Measurements from ENCODE around the gene ARHGEF1.

The ARHGEF1 gene

DNA sequence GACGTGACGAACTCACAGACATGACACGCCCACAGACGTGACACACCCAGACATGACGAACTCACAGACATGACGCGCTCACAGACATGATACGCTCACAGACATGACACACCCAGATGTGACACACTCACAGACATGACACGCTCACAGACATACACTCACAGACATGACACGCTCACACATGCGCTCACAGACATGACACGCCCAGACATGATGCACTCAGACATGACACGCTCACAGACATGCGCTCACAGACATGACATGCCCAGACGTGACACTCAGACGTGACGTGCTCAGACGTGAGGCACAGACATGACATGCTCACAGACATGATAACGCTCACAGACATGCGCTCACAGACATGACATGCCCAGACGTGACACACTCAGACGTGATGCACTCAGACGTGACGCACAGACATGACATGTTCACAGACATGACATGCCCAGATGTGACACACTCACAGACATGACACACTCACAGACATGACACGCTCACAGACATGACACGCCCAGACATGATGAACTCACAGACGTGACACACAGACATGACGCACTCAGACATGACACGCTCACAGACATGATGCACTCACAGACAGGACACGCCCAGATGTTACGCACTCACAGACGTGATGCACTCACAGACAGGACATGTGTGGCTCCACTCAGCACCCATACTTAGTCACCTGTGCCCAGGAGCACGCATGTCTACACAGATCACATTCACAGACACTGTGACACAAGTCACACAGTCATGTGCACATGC lies 37.1 kb downstream of the ARHGEF1 start:
- DNase-seq (ENCODE audit: low spot score), result no peak
- TF ChIP-seq, protein P1, sequence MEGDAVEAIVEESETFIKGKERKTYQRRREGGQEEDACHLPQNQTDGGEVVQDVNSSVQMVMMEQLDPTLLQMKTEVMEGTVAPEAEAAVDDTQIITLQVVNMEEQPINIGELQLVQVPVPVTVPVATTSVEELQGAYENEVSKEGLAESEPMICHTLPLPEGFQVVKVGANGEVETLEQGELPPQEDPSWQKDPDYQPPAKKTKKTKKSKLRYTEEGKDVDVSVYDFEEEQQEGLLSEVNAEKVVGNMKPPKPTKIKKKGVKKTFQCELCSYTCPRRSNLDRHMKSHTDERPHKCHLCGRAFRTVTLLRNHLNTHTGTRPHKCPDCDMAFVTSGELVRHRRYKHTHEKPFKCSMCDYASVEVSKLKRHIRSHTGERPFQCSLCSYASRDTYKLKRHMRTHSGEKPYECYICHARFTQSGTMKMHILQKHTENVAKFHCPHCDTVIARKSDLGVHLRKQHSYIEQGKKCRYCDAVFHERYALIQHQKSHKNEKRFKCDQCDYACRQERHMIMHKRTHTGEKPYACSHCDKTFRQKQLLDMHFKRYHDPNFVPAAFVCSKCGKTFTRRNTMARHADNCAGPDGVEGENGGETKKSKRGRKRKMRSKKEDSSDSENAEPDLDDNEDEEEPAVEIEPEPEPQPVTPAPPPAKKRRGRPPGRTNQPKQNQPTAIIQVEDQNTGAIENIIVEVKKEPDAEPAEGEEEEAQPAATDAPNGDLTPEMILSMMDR (IDR thresholded peaks at IDR 0.05; ENCODE audit: extremely low read depth, missing control alignments), result no peak

DNA sequence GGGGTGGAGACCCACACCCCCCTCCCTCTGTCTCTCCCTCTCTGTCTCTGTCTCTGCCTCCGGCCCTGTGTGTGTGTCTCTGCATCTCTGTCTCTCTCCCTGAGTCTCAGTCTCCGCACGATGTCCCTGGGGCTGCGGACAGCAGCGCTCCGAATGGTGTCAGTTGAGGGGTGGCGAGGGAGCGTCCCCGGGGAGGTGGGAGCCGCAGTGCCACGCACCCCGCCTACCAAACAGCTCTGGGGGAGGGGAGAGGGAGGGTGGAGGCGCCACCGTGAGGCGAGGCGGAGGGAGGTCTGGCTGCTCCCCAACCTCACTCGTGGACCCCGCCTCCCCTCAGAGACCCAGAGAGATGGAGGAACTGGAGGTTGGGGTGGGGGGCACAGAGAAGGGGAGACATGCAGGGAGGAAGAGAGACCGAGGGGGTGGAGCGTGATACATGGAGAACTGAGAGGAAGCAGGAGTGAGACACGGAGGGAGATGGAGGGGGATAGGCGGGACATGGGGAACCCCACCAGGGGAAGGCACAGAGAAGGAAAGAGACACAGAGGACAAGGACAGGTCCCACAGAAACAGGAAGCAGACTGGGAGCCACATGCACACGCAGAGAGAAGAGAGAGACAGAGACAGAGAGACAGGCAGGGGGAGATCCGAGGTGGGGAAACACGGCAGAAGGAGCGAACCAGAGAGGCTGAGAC lies 38.0 kb downstream of the ARHGEF1 start:
- DNase-seq (ENCODE audit: low spot score), result no peak
- TF ChIP-seq, protein P1 (IDR thresholded peaks at IDR 0.05; ENCODE audit: extremely low read depth, missing control alignments), result no peak

DNA sequence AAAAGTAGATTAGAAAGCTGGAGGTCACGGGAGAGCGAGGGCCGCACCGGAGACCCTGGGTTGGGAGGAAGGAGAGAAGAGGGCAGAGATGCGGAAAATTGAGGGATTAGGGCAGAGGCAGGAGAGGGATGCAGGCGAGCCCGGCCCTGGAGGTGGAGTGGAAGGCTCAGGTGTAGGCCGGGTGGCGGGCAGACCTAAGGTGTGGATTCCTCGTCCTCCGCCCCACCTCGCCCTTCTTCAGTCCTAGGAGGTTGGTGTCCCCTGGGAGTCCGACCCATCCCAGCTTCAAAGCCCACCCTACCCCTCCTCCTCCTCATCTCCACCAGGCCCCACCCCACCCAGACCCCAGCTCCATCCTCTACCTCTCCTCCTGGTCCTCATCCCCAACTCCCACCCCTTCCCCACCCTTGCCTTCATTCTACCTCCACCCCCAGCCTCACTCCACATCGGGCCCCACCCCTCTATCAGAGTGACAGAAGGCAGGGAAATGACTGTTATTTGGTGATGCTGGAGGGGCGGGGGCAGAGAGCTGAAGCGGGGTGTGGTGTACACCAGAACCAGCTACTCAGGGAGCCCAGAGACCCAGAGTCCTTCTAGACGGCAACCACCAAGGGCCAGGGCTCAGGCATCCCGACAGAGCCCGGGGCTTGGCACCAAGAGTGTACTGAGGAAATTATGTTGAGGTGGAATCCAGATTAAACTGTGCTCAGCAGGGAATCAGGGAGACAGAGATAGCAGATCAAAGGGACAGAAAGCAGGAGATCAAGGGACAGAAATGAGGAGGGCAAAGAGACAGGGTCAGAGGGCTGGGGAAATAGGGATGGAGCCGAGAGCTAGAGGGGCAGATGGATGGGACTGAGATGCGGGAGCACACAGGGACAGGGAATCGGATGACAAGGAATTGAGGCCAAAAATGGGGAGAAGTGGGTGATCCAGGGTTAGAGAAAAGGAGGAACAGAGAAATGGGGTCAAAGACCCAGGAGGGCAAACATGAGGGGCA lies 38.9 kb downstream of the ARHGEF1 start:
- TF ChIP-seq, protein P1 (IDR thresholded peaks at IDR 0.05; ENCODE audit: extremely low read depth, missing control alignments), result no peak
- DNase-seq (ENCODE audit: low spot score), result no peak

DNA sequence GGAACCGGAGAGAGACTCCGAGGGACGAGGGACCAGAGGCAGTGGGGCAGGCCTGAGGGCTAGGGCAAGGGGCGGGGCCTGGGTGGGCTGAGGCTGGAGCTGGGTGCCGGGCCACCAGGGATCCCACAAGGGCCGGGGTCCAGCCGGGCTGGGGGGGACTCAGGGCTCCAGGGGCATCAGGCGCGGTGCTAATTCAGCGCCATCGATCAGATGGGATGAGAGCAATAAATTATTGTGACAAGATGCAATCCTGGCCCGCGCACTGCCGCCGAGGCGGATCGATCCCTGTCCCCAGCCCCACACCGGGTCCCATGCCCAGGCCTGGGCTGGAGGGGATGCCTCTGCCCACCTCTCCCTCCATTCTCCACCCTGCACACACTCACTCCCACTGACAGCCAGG lies 39.6 kb downstream of the ARHGEF1 start:
- TF ChIP-seq, protein P1 (IDR thresholded peaks at IDR 0.05; ENCODE audit: extremely low read depth, missing control alignments), result no peak
- no peak for DNase-seq (ENCODE audit: low spot score)

DNA sequence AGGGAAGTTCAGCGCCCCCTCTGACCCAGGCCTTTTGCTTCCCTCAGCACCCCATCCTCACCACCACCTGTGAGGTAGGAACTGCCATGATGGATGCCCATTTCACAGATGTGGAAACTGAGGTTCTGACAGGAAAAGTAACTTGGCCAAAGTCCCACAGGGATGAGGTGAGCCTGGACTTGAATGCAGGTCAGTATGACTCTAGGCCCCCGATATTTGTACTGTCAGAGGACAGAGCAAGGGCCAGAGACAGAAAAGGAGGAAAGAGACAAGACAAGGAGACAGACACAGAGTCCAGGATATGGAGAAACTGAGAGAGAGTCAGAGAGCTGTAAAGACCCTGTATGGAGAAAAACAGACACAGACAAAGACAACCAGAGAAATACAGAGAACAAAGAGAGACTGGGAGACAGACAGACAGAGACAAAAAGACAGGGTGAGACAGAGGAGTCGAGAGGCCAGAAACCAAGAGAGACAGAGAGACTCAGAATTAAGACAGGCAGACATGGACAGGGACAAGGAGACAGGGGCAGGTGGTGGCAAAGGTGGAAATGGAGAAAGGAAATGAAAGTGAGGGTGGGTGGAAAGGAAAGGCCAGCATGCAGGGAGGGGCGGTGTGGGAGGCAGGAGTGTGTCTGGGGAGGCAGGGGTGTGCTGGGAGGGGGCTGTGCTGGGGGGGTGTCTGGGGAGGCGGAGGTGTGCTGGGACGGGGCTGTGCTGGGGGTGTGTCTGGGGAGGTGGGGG lies 40.2 kb downstream of the ARHGEF1 start:
- DNase-seq (ENCODE audit: low spot score), result no peak
- TF ChIP-seq, protein P1 (IDR thresholded peaks at IDR 0.05; ENCODE audit: extremely low read depth, missing control alignments), result no peak

DNA sequence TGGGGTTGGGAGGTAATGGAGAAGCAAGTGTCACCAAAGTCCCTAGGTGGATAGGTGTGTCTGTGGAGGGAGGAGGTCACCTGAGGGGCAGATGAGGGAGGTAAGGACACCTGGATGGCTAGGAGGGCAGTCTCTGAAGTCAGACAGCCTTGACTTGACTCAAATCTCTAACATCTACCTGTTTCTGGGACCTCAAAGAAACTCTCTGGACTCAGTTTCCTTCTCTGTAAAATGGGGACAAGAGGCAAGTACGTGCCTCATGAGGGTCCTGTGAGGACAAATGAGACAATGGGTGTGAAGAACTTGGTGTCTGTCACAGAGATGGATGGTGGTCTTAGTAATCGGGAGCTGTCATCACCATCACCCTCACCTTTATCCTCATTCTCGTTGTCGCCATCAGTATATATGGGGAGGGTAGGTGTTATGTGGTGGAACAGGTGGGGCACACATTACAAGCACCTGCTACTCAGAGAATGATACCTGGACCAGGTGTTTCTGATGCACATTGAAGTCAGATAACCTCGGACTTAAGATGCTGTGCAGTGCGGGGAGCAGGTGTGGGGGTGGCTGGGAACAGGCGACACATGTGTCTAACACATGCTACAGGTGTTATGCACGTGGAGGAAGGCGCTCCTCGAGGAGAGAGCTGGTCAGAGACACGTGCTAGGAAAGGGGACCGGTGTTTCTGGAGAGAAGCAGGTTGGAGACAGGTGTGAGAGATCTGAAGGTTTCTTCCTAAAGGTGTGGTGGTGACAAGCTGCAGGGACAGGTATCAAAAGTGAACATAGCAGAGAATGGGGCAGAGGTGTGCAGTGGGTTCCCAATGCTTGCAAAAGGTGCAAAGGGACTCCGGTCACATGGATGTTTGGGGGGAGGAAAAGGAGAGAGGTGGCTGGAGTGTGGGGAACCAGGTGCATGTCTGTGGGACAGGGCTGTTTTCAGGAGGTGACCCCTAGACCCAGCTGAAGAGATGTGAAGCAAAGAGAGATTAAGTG lies 41.5 kb downstream of the ARHGEF1 start:
- TF ChIP-seq, protein P1 (IDR thresholded peaks at IDR 0.05; ENCODE audit: extremely low read depth, missing control alignments), result no peak
- DNase-seq (ENCODE audit: low spot score), result no peak
